DMS 273 treated with DMSO at 0.1 percent for 48 hours (cell line): ENCODE measurements around the gene CATSPERZ.

Experiments used
- DNase-seq: peaks from one replicate; lab custom pipeline; 2025; lab: John Stamatoyannopoulos, UW

CATSPERZ gene

DNA sequence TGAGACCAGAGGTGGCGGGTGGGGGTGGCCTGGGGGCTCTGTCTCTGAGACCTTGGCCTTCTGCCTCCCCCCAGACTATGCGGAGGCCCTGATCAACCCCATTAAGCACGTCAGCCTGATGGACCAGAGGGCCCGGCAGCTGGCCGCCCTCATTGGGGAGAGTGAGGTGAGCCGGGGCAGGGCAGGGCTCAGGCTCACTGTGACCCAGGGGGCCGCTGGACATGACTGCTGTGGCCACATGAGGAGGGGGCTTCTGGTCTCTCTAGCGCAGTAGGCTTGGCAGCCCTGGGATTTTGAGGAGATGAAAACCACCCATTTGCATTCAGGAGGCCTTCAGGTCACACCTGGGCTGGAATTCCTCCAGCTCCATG lies 36.2 kb upstream of the CATSPERZ start:
- no peak for DNase-seq

DNA sequence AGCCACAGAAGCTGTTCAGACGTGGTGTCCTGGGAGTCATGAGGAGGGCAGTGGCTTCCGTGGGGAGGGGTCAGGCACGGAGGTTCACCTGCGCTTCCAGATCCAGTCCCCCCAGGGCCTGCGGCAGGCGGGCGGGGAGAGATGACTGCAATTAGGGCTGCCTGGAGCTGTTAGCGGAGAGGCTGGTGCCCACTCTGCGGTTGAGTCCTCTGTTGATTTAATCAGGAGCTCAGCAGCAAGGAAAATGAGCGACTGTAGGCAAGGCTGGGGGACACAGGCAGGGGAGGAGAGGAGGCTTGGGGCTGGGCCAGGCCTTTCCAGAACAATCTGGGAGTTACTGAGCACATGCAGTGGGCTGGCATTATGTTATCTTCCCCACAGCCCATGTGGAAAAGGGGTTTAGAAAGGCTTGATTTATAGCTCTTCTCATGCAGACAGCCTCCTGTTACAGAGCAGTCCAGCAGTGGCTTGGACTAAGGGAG lies 35.7 kb upstream of the CATSPERZ start:
- no peak for DNase-seq

DNA sequence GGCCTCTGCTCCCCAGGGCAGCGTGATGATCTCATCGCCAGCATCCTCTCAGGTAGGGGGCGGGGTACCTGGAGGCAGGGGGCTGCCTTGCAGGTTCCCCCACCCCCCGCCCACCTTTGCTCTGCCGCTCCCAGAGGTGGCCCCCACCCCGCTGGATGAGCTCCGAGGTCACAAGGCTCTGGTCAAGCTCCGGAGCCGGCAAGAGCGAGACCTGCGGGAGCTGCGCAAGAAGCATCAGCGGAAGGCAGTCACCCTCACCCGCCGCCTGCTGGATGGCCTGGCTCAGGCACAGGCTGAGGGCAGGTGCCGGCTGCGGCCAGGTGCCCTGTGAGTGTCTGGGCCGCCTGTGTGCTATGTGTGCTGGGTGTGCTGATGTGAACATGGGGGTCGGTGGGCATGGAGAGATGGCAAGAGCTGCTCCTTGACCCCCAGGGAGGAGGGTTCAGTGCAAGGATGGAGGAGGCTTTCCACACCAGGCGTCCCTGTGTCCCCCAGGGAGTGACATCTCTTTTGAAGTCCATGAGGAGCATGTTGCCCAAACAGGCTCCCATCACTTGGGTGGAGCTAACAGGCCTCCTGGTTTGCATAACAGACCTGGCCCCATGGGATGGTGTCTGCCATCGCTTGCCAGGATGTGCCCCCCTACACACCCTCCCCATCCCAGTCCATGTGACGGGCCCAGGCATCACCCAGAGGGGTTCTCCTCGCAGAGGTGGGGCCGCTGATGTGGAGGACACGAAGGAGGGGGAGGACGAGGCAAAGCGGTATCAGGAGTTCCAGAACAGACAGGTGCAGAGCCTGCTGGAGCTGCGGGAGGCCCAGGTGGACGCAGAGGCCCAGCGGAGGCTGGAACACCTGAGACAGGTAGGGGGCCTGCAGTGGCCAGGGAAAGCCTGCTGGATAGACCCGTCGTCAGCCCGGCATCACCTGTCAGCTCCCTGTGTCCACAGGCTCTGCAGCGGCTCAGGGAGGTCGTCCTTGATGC lies 34.7 kb upstream of the CATSPERZ start:
- DNase-seq: no peak

DNA sequence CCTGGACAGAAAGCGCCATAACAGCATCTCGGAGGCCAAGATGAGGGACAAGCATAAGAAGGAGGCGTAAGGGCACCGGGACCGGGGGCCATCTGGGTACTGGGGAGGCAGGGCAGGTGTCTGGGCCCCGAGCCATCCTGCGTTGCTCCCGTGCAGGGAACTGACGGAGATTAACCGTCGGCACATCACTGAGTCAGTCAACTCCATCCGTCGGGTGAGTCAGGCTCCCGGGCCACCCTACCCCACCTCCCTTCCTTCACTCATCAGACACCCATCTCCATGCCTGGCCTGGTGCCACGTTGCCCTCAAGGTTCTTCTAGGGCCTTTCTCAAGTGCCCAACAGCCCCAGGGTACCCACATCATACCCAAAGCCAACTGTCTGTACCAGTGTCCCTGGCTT lies 33.8 kb upstream of the CATSPERZ start:
- DNase-seq: no peak

DNA sequence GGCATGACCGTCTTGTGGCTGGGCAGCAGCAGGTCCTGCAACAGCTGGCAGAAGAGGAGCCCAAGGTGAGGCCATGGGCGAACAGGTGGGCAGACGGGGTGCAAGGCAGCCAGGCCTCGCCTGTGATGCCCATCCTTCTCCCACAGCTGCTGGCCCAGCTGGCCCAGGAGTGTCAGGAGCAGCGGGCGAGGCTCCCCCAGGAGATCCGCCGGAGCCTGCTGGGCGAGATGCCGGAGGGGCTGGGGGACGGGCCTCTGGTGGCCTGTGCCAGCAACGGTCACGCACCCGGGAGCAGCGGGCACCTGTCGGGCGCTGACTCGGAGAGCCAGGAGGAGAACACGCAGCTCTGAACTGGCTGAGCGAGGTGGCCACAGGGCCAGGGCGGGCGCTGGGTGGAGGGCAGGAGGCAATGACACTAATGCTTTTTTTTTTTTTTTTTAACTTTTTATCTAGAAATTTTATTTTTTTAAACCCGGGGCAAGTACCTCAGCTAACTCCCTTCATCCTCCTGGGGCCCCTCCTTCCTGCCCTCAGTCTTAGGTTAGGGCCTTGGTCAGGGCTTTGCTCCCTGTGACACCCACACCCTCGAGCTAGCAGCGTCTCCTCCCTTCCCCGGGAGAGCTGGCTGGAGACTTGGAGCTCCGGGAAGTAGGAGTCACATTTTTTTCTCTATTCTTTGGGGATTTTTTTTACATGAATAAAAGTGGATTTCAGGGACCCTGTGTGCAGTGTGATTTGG lies 32.8 kb upstream of the CATSPERZ start:
- no peak for DNase-seq

DNA sequence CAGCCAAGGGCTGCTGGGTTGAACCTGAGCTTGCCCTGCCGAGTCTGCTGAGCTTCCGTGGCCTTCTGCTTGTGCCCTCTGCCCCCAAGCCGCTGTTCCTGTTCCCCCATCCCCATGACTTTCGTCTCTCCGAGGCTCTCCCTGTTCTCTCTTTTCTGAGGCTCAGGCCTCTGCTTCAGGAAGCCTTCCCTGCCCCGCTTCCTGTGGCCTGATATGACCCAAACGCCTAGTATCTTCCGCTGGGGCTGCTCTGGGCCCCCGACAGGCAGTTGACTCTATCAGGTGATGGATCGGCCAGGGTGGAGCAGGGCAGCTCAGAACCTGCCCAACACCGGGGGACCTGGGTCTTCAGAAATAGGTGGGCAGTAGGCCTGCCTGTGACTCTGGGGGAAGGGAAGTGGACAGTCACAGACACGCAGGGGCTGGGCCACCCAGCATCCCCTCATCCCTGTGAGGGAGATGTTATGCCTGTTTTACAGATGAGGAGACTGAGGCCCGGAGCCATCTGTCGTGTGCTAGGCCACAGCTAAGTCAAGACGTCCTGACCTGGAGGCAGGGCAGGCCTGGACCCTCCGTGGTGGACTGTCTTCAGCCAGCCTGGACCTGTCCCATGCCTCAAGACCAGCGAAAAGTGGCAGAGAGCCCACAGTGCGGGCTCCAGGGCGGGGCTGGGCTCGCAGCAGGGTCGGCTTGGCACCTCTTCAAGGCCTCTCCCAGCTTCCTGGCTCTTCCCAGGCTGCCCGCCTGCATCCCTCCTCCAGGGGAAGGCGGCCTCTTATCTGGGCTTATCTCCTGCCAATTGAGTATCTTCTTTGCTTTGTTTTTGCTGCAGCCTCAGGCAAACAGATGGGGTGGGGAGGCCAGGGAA lies 31.9 kb upstream of the CATSPERZ start:
- DNase-seq: peak; percentile 68

DNA sequence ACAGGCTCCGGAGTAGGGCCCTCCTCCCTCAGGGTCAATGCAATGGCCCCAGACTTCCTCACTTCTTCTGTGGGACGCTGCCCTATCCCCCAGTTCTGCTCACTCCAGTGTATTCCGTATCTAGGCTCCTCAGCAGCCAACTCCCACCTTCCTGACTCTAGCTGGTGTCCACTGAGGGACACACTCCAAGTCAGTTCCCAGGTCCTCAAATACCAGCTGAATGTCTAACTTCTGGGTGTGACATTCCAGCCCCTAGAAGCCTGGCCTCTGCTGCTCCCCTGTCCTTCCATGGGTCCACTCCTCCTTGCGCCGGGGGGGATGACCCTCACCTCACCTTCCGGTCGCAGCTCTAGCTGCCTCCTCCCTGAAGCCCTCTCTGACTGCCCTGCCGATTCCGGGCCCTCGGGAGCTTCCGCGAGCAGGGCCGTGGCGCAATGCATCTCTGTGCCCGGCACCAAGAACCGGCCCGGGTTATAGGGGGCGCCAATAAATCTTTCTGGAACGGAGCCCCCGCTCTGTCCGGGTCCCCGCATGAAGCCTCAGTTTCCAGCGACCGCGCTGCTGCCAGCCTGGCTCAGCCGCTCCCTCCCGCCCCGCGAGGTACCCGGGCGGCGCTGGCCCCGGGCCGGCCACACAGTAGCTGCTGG lies 31.1 kb upstream of the CATSPERZ start:
- no peak for DNase-seq

DNA sequence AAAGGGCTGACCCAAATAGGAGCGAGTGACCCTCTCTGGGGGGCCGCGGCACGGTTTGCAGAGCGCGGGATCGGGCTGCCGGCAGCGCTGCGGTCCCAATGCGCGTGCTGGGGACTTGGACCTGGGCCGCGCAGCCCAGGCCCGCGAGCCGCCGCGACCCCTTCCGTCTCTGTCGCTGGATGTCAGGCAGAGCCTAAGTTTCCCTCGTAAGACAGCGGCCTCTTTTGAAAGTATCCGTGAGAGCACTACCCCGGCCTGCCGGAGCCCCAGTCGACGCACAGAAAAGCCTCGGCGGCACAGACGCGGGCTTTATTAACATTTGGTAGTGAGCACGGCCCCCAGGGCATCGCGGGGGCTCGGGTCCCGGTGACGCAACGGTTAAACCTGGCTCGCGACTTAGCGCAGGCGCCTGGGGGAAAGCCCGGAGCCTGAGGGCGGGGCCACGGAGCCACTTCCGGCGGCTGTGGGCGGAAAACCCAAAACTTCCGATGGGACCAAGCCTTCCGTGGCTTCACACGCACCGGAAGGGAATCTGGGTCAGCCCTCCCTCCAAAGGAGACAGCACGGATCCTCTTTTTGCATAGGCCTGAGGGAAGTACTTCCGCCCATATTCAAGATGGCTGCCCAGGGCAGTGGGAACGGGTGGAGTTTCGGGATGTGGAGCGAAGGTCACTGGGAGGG lies 30.5 kb upstream of the CATSPERZ start:
- peak; percentile 95 for DNase-seq

DNA sequence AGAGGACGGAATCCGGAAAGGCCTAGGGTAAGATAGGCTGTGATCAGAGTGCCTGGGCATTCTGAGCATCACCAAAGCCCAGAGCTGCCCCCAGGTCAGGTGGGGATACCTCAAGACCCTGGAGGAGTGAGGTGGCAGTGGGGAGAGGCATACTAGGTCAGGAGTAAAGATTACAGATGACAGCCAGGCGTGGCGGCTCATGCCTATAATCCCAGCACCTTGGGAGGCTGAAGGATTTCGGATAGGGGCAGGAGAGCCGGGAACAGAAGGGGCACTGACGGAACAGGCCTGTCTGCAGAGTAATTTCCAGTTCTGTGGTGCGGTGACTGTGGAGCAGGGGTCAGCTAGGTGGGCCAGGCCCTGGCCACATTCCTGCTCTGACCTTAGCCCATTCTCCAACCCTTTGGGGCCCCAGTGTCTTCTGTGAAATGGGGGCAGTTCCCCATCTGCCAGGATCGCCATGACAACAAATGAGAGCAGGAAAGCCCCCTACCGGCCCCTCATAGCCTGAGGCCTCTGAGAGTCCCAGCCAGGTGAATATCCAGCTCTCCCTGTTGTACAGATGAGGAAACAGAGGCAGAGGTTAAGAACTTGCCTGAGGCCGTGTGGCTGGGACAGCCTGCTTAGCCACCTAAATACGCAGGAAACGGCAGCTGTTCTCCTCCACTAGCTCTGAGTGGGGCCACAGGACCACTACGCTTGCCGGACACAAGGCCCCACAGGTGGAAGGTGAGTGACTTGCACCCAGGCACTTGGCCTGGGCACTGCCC lies 24.9 kb upstream of the CATSPERZ start:
- DNase-seq: no peak

DNA sequence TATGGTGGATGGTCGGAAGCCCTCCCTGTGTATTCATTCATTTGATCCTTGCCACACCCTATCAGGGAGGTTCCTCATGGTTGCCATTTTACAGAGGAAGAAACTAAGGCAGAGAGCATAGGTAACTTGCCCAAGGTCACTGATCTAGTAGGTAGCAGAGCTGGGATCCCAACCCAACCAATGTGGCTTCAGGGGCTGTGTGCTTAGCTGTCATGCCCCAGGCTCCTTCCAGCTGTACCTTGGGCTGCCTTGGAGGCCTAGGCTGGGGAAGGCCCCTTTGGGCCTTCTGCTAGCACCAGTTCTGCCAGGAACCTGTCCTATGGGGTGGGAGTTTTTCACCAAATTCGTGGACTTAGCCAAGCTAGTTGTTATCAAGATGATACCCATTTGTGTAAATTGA lies 24.3 kb upstream of the CATSPERZ start:
- DNase-seq: no peak

DNA sequence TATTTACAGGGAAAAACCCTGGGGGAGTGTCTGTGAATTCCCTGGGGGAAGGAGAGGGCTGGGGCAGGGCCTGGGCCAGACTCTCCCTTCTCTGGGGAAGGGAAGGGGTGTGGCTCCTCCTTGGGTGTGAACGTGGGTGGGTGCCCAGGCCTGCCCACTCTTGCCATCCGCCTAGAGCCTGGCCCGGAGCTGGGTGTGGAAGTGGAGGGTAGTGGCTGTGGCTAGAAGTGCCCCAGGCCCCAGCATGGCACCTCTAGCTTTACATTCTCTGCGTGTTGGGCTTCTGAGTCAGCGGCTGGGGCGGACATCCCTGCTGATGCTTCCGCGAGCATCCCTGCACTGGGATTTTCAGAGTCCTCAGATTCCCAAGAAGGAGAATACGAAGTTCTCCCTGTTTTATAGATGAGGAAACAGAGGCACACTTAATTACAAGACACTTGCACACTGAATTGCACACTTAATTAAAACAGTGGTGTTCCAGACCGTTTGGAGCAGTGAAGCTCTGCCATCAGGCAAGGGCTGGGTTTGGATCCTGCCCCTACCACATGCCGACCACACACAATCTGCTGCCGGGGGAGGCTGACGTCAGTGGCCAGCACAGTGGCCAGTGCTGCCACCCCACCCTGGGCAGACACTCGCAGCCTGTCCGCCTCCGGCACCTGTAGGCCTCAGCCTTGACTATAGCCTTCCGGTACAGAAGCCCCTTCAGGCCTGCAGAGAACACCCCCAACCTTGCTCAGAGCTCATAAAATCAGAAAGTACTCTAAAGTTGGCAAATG lies 23.3 kb upstream of the CATSPERZ start:
- no peak for DNase-seq

DNA sequence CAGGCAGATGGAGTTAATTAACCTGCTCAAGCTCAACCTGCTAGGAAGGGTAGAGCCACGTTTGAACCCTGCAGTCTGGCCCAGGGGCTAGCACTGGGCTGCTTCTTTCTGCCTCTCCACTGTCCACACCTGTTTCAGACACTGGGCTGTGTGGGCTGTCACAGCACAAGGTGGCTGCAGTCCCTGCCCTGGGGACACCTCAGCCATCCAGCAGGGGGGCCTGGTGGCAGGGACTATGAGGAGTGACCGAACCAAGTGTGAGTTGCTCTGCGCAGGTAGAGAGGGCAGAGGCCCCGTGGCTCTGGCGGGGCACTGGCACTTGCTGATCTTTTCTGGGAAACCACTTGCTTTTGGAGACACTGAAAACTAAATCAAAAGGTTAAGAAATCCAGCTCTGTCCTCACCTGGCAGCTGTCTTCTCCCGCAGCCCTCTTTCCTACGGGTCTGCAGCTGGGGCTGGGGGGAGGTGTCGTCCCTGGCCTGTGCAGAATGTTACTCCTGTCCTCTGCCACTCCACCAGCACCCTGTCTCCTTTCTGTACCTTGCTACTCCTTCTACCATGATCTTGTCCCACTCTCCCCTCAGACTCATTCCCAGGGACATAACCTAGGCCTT lies 21.5 kb upstream of the CATSPERZ start:
- DNase-seq: no peak

DNA sequence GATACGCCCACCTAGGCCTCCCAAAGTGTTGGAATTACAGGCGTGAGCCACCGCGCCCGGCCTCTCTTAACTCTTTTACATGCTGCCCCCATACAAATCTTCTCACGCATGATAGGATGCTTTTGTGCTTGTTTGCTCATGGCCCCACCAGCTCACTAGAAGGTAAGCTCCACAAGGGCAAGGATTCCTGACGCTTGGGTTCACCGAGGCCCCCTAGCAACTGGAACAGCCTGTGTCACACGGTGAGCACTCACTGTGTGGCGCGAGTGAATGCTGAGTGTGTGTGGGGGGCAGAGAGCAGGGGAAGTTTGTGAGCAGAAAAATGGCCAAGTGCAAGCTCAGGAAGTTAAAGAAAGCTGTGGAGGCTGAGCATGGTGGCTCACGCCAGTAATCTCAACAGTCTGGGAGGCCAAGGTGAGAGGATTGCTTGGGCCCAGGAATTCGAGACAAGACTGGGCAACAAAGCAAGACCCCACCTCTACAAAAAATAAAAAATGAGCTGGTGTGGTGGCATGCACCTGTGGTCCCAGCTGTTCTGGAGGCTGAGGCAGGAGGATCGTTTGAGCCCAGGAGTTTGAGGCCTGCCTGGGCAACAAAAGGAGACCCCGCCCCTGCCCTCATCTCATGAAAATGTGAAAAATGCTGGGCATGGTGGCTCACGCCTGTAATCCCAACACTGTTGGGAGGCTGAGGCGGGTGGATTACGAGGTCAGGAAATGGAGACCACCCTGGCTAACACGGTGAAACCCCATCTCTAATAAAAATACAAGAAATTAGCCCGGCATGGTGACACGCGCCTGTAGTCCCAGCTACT lies 18.0 kb upstream of the CATSPERZ start:
- DNase-seq: no peak

DNA sequence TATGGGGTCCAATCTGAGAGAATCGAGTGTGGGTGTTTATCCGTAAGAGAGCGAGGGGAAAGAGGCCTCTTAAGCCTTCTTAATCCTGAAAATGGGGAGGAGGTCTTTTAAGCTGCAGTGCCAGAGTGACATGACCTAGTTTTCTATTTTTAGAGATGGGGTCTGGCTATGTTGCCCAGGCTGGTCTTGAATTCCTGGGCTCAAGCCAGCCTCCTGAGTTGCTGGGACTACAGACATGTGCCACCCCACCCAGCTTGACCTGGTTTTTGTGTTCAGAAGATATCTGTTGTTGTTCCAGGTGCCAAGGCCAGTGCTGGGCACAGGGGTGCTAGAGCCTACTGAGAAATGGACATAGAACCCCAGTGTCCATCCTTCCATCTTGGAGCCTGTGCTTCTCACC lies 17.1 kb upstream of the CATSPERZ start:
- DNase-seq: no peak

DNA sequence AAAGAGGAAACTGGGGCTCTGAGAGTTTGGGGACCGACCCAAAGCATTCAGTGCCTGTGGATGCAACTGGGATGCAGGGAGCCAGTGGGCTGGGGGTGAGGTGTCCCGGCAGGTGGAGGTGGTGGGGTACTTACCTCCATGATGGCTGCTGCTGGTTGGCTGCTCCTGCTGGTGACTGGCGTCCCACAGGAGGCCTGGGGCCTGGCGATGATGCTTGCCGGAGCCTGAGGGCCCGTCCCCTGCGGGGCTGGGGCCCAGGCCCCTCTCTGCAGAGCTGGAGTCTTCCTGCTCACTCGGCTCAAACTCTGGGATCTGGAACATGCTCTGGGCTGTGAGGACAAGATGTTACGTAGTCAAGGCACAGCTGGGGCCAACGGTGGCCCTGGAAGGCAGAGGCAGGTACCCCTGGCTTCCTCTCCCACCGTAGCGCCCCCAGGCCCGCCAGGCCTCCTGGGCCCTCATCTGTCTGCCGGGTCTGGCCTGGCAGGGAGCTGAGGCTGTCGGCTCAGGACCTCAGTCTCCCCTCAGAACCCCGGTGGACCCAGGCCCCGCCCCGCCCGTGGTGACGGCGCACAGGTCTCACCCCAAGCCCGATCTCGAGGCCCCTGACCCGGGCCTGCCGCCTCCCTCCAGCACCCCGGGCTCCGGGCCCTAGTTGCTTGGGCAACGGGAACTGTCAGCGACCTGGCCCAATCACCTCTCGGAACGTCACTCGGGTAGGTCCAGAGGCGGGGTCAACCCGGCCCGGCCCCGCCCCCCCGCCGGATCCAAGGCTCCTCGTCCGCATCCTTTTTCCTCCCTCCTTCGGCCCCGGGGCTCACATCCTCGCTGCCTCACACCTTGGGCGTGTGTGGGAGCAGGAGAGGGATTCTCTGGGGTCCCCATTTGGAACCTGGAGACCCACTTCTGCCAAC lies 15.9 kb upstream of the CATSPERZ start, which contains the start of gene BAD:
TSS of gene BAD (minus strand) at position 618 of the 914 bp plus-strand sequence. CDS start at position 321, 297 bp downstream.
- peak; percentile 53 for DNase-seq

DNA sequence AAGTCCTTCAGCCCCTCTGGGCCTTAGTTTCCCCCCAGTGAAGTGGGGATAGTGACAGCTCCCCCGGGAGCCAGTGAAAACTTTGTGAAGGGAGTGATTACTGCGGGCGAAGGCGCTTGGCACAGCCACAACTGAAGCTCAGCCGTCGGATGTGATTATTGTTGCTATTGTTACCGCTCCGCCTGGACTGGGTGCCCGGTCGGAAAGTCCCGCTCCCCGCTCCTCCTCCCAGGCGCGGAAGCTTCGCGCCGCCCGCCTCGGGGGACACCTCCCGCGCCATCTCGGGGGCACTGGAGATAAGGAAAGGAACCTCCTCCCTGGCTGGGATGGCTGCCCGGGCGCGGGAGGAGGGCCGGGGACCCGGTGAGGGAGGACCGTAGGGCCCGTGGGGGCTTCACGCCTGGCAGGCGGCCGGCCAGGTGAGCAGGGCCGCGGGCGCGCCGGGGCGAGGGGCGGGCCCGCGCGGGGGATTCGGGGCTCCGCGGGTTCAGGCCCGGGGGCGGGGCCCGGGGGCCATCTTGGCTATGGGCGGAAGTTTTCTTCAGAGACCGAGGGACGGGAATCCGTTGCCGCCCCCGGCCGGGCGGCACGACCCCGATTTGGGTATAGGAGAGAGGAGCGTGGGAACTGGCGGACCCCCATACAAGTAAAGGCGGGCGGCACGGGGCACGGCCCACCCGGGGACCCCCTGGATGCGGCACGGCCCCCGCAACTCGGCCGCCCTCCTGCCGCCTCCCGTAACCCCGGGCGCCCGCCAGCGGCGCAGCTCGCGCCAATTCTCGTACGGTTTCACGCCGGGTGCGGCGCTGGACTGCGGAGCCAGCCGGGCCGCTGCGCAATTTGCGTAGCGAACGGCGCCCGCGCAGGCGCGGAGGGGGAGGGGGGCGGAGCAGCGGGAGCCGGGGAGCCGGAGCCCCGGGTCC lies 14.9 kb upstream of the CATSPERZ start, which contains the start of gene GPR137:
TSS of gene GPR137 (plus strand) at position 887 of the 923 bp plus-strand sequence. CDS start 677 bp downstream, outside the sequence.
- no peak for DNase-seq
